ENCODE results near the gene RING1.

The RING1 gene

GRCh38 chr6:33247977-33248642 lies 39.8 kb downstream of the RING1 start:
- peak; percentile 88 to 94 (median 94) for DNase-seq

- peak in 3 of 4 experiments; percentile 64 to 68 (median 66) for DNase-seq
Observed at GRCh38 chr6:33248643-33248931, 40.3 kb downstream of the RING1 start.

- peak; percentile 98 to 100 (median 99) for DNase-seq
Observed at GRCh38 chr6:33248932-33249731, 40.8 kb downstream of the RING1 start.

GRCh38 chr6:33249732-33250630 lies 41.7 kb downstream of the RING1 start:
- DNase-seq: peak in 3 of 4 experiments; percentile 18 to 47 (median 33)

- DNase-seq: no peak
Observed at GRCh38 chr6:33250731-33251130, 42.4 kb downstream of the RING1 start.

- peak in 3 of 4 experiments; percentile 18 to 21 (median 20) for DNase-seq
Observed at GRCh38 chr6:33251395-33252012, 43.2 kb downstream of the RING1 start.

GRCh38 chr6:33252759-33253158 lies 44.5 kb downstream of the RING1 start:
- DNase-seq: peak in 3 of 4 experiments; percentile 24 to 55 (median 49)

- no peak for DNase-seq
Observed at GRCh38 chr6:33254591-33254990, 46.3 kb downstream of the RING1 start.

- DNase-seq: no peak
Observed at GRCh38 chr6:33259032-33259431, 50.7 kb downstream of the RING1 start.

Measured in suppressor macrophage (primary cell).